Thyroid gland (tissue), 4 donors: Measurements from ENCODE around the gene INTU.
"Not testable (repeated sequence)": the region's sequence is repeated elsewhere in the genome, so short reads cannot be mapped to it uniquely, and the experiment has no call there.

ENCODE experiments used
- CTCF ChIP-seq, 6 experiments: fragments of 200-600 bp in 3 of 6; fragments of 450-650 bp in 3 of 6; sonication (generic) in 3 of 6; IDR thresholded peaks; one replicate each; pipeline ENCODE4 v1.5.1; 2016 to 2019; ENCODE audit warnings: antibody characterized with exemption in 6 of 6, mild to moderate bottlenecking in 2 of 6, inconsistent platforms in 1 of 6, moderate library complexity in 1 of 6
- POLR2A ChIP-seq, 2 donors: fragments of 450-650 bp; IDR thresholded peaks; one replicate each; pipeline ENCODE4 v1.6.1; 2017; ENCODE audit warnings: antibody characterized with exemption in 2 of 2, mild to moderate bottlenecking in 2 of 2, moderate library complexity in 1 of 2

GRCh38 chr4:127655590-127655989, 22.8 kb downstream of the INTU start:
- not testable (repeated sequence) for TF ChIP-seq CTCF, POLR2A (IDR thresholded peaks at IDR 0.05)
